GM12873 (cell line): ENCODE results near the gene PRKG1.
A peak's percentile ranks its signal among the peaks of the same experiment; 100 is the strongest.

Experiments
- CTCF ChIP-seq: IDR thresholded peaks from 2 replicates; pipeline ENCODE4 v1.5.1; 2012; ENCODE audit warnings: low read depth, mild to moderate bottlenecking, moderate library complexity, low read length, control low read depth; ENCODE audit not compliant: insufficient read depth; ENCODE audit errors: missing control alignments

The PRKG1 gene

DNA sequence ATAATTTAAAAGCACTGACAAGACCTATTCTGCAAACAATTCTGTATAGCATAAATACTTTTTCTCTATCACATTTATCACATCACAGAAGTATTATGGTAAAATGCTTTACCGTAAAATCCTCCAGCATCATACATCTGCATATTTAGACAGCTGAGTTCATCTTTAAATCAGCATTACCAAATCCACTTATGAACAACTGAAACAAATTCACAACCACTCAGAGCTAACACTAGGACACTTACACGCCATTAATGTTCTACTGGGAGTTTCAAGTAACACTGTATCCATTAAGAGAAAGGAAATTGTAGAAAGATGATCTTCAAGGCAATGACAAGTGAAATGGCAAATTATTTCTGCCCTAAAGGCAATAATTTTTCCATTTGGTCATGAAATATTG lies 1134.1 kb downstream of the PRKG1 start:
- no peak for TF ChIP-seq CTCF

DNA sequence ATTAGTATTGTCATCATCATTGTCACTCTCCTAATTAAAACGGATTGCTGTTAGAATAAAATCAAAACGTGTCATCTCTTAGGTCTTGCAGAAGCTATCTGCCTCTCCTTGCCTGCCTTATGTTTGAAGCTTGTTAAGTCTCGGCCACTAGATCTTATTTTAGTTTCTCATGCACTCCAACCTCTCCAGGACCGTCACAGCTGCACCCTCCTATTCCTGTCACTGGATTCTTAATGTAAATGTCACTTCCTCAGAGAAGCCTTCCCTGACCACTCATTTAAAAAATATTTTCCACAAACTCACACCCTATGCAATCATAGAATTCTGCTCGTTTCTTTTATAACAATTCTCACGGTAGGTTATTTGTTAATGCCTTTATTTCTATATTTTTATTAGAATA lies 1135.9 kb downstream of the PRKG1 start:
- TF ChIP-seq CTCF, result no peak

DNA sequence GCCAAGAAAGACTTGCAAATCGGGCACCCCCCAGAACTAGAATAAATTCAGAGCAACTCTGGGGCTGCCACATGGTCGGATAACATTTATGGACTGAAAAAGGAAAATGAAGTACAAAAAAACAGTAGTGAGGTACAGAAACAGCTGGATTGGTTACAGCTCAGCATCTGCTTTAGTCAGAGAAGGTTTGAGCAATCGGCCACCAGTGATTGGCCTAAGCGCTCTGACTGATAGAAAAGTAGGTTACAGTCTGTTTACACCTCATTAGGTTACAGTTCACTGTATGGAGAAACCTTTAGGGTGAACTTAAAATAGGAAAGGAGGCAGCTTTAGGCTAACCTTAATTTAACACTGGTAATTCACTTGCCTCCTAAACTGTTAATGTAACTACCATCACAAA lies 1137.8 kb downstream of the PRKG1 start:
- no peak for TF ChIP-seq CTCF

- no peak for TF ChIP-seq CTCF
These were observed 1138.5 kb downstream of the PRKG1 start for GRCh38 chr10:52212802-52213201.

GRCh38 chr10:52213321-52213752 lies 1139.0 kb downstream of the PRKG1 start:
- no peak for TF ChIP-seq CTCF

- peak; percentile 73 for TF ChIP-seq CTCF
These were observed 1141.6 kb downstream of the PRKG1 start for GRCh38 chr10:52215745-52216361.

DNA sequence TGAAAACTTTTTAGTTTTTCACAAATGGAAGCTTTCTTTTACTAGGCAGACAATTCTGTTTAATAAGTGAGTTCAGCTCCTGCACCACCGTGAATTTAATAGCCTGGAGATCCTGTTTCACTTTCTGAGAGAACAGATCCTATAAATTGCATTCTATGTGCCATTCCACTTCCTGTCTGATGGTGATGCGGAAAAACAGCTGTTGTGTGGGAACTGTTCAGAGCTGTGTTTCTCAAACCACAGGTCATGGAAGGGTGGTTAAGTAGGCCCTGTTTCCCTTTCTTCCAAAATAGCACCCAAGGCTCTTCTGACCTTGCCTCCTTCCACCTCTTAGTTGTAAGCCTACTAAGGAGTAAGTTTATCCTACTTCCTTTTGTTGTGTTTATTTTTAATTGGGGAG lies 1142.6 kb downstream of the PRKG1 start:
- TF ChIP-seq CTCF, result no peak
